CD4-positive, alpha-beta memory T cell (primary cell): ENCODE results near the gene TMX3. TPM values are rescaled to one million over a fixed set of nuclear protein-coding genes. Genes with fewer than 3 reads are reported as not detected.
A peak's percentile ranks its signal among the peaks of the same experiment; 100 is the strongest.

Experiments
- CTCF ChIA-PET: fragments of 350-600 bp; sonication (Branson Sonifier 250); formaldehyde crosslinking; loops from one replicate; lab custom pipeline; 2021; ENCODE audit warnings: inconsistent platforms; ENCODE audit not compliant: partially characterized antibody; lab: Charles Lee
- POLR2A ChIA-PET: fragments of 350-600 bp; sonication (Branson Sonifier 250); formaldehyde crosslinking; loops from one replicate; lab custom pipeline; 2021; ENCODE audit not compliant: partially characterized antibody; lab: Charles Lee
- DNase-seq, 5 donors: peaks; one replicate each; pipeline versions ENCODE4 v3.0.0 to v3.0.0-alpha.2; 2020 to 2022; ENCODE audit warnings: mixed read lengths in 1 of 5
- H3K27ac ChIP-seq: one replicate; pipeline ENCODE4 v1.7.0; 2013; ENCODE audit warnings: low read depth, low read length
- H3K27me3 ChIP-seq: 2 replicates; pipeline ENCODE4 v1.7.0; 2013; ENCODE audit warnings: mild to moderate bottlenecking, low read length, moderate library complexity; ENCODE audit not compliant: insufficient read depth
- H3K36me3 ChIP-seq: 2 replicates; pipeline ENCODE4 v1.7.0; 2013; ENCODE audit warnings: mild to moderate bottlenecking, low read length, moderate library complexity; ENCODE audit not compliant: insufficient read depth
- H3K4me1 ChIP-seq: 2 replicates; pipeline ENCODE4 v1.7.0; 2013; ENCODE audit warnings: mild to moderate bottlenecking, low read length, moderate library complexity; ENCODE audit not compliant: insufficient read depth
- H3K4me3 ChIP-seq, 2 donors: one replicate each; pipeline ENCODE4 v1.7.0; 2013; ENCODE audit warnings: low read length in 2 of 2, mild to moderate bottlenecking in 1 of 2
- H3K9me3 ChIP-seq, 2 donors: one replicate each; pipeline ENCODE4 v1.7.0; 2013; ENCODE audit warnings: low read length in 2 of 2, control low read depth in 1 of 2; ENCODE audit not compliant: control insufficient read depth in 1 of 2
- H3K27ac Mint-ChIP-seq, 7 donors: one replicate each; pipeline ENCODE4 v1.8.0; 2020 to 2021; ENCODE audit warnings: mixed read lengths in 7 of 7, mild to moderate bottlenecking in 6 of 7, inconsistent platforms in 3 of 7, moderate library complexity in 3 of 7
- H3K27me3 Mint-ChIP-seq, 2 donors: one replicate each; pipeline ENCODE4 v1.8.0; 2020 to 2021; ENCODE audit warnings: mixed read lengths in 2 of 2
- H3K36me3 Mint-ChIP-seq, 2 donors: one replicate each; pipeline ENCODE4 v1.8.0; 2020 to 2021; ENCODE audit warnings: mixed read lengths in 2 of 2, inconsistent platforms in 1 of 2, mild to moderate bottlenecking in 1 of 2
- H3K4me1 Mint-ChIP-seq, 4 donors: one replicate each; pipeline ENCODE4 v1.8.0; 2020 to 2021; ENCODE audit warnings: mixed read lengths in 4 of 4, mild to moderate bottlenecking in 1 of 4
- H3K4me3 Mint-ChIP-seq, 8 donors: one replicate each; pipeline ENCODE4 v1.8.0; 2020 to 2021; ENCODE audit warnings: mixed read lengths in 8 of 8, mild to moderate bottlenecking in 7 of 8, moderate library complexity in 6 of 8, inconsistent platforms in 3 of 8
- H3K9me3 Mint-ChIP-seq, 8 donors: one replicate each; pipeline ENCODE4 v1.8.0; 2020 to 2021; ENCODE audit warnings: mixed read lengths in 8 of 8, mild to moderate bottlenecking in 5 of 8, inconsistent platforms in 3 of 8, moderate library complexity in 1 of 8
- intact Hi-C: fragments of 100-400 bp; cut with micrococcal nuclease; formaldehyde crosslinking; loops from one replicate; pipeline ENCODE4 v1.15.1; 2023
- polyA plus RNA-seq, 2 donors: library from polyadenylated mRNA; unstranded; fragments of 300-500 nt; fragmentation: Illumina TruSeq; gene quantifications; one replicate each; pipeline ENCODE4 v1.2.3, GENCODE V29; 2021
- total RNA-seq, 2 experiments: library from RNA; stranded (reverse); gene quantifications; one replicate each; pipeline ENCODE4 v1.2.3, GENCODE V29; 2021

The TMX3 gene
- total RNA-seq (10 to 100 TPM; 67.1 to 73.6 TPM), polyA plus RNA-seq (10 to 100 TPM; 19.2 to 20.4 TPM)

- Mint-ChIP-seq H3K36me3 (peaks cover 22 to 45% of the 10 kb centered on the region in 2 donors), H3K9me3 (no peaks in the 10 kb centered on the region), H3K4me3 (peak within 1 kb of the TSS; percentile 95 to 100 (median 100)), H3K4me1 (peaks cover 32 to 48% (median 38%) of the 10 kb centered on the region in 4 donors), H3K27me3 (no peaks in the 10 kb centered on the region), H3K27ac (peak within 1 kb of the TSS; percentile 79 to 99 (median 97))
- Histone ChIP-seq H3K9me3 (no peaks in the 10 kb centered on the region), H3K4me1 (peaks cover 37% of the 10 kb centered on the region), H3K4me3 (peak within 1 kb of the TSS; percentile 74 to 77), H3K27me3 (no peaks in the 10 kb centered on the region), H3K36me3 (peaks cover 10% of the 10 kb centered on the region), H3K27ac (peak within 1 kb of the TSS; percentile 73)
- intact Hi-C loops: loop anchor here (1.0 to 10.0 kb wide), 4 partner anchors 1199 to 1490 kb away; partner anchors contain the start of genes DSEL and RTTN
- DNase-seq: peak; percentile 89 to 92 (median 91)
- POLR2A ChIA-PET: interaction anchor here (0.9 to 1.3 kb wide), 3 partner anchors 9 to 1491 kb away, joined by 3 to 7 read pairs (median 3); partner anchors contain the start of gene RTTN
- CTCF ChIA-PET: interaction anchor here (1.1 to 1.6 kb wide), 2 partner anchors 1371 to 1490 kb away, joined by 3 to 4 read pairs; partner anchors contain the start of gene RTTN
Measured at GRCh38 chr18:68714712-68715496, at the start of gene TMX3. TSS of gene TMX3 (minus strand) at chr18:68715108. CDS start at chr18:68714981, 127 bp downstream.

- no peak overlapping the region for H3K4me3 Mint-ChIP-seq
- Histone ChIP-seq H3K4me3 (no peak overlapping the region), H3K9me3 (no peaks in the 10 kb centered on the region), H3K36me3 (no peaks in the 10 kb centered on the region), H3K4me1 (no peaks in the 10 kb centered on the region), H3K27me3 (no peaks in the 10 kb centered on the region), H3K27ac (no peak overlapping the region)
- ChIA-PET POLR2A (no interaction called here), CTCF (no interaction called here)
- H3K9me3 Mint-ChIP-seq: peaks cover 0 to 6% (median 3%) of the 10 kb centered on the region in 8 donors
- H3K27ac Mint-ChIP-seq: peak overlapping the region in 1 of 7 donors; percentile 26
- peaks cover 0 to 1% of the 10 kb centered on the region in 2 donors for H3K27me3 Mint-ChIP-seq
- intact Hi-C loops: no loop called here
- DNase-seq: no peak
- no peaks in the 10 kb centered on the region for H3K4me1 Mint-ChIP-seq
- H3K36me3 Mint-ChIP-seq: no peaks in the 10 kb centered on the region
Measured at GRCh38 chr18:68764016-68764415, 49.1 kb upstream of the TMX3 start.

GRCh38 chr18:68763083-68763482, 48.2 kb upstream of the TMX3 start:
- H3K27me3 Mint-ChIP-seq: peaks cover 0 to 1% of the 10 kb centered on the region in 2 donors
- Histone ChIP-seq H3K27me3 (no peaks in the 10 kb centered on the region), H3K4me3 (no peak overlapping the region), H3K36me3 (no peaks in the 10 kb centered on the region), H3K4me1 (no peaks in the 10 kb centered on the region), H3K27ac (no peak overlapping the region), H3K9me3 (no peaks in the 10 kb centered on the region)
- ChIA-PET POLR2A (no interaction called here), CTCF (no interaction called here)
- no peak for DNase-seq
- H3K4me1 Mint-ChIP-seq: no peaks in the 10 kb centered on the region
- H3K36me3 Mint-ChIP-seq: no peaks in the 10 kb centered on the region
- no peak overlapping the region for H3K27ac Mint-ChIP-seq
- H3K9me3 Mint-ChIP-seq: peaks cover 0 to 10% (median 4%) of the 10 kb centered on the region in 8 donors
- intact Hi-C loops: no loop called here
- no peak overlapping the region for H3K4me3 Mint-ChIP-seq

GRCh38 chr18:68759308-68759707, 44.4 kb upstream of the TMX3 start:
- Histone ChIP-seq H3K36me3 (no peaks in the 10 kb centered on the region), H3K27ac (no peak overlapping the region), H3K4me3 (no peak overlapping the region), H3K27me3 (no peaks in the 10 kb centered on the region), H3K9me3 (no peaks in the 10 kb centered on the region), H3K4me1 (no peaks in the 10 kb centered on the region)
- Mint-ChIP-seq H3K27me3 (peaks cover 0 to 1% of the 10 kb centered on the region in 2 donors), H3K4me3 (no peak overlapping the region), H3K4me1 (no peaks in the 10 kb centered on the region), H3K27ac (no peak overlapping the region), H3K36me3 (no peaks in the 10 kb centered on the region), H3K9me3 (peaks cover 0 to 10% (median 4%) of the 10 kb centered on the region in 8 donors)
- intact Hi-C loops: no loop called here
- ChIA-PET CTCF (no interaction called here), POLR2A (no interaction called here)
- DNase-seq: no peak

GRCh38 chr18:68757126-68757525, 42.2 kb upstream of the TMX3 start:
- Histone ChIP-seq H3K4me1 (no peaks in the 10 kb centered on the region), H3K36me3 (no peaks in the 10 kb centered on the region), H3K4me3 (no peak overlapping the region), H3K9me3 (no peaks in the 10 kb centered on the region), H3K27ac (no peak overlapping the region), H3K27me3 (no peaks in the 10 kb centered on the region)
- DNase-seq: no peak
- ChIA-PET POLR2A (no interaction called here), CTCF (no interaction called here)
- Mint-ChIP-seq H3K4me3 (no peak overlapping the region), H3K27me3 (peaks cover 0 to 1% of the 10 kb centered on the region in 2 donors), H3K4me1 (no peaks in the 10 kb centered on the region), H3K9me3 (peaks cover 0 to 10% (median 4%) of the 10 kb centered on the region in 8 donors), H3K36me3 (peaks cover 0 to 4% of the 10 kb centered on the region in 2 donors), H3K27ac (no peak overlapping the region)
- intact Hi-C loops: no loop called here

- Histone ChIP-seq H3K36me3 (no peaks in the 10 kb centered on the region), H3K9me3 (no peaks in the 10 kb centered on the region), H3K27ac (no peak overlapping the region), H3K4me3 (no peak overlapping the region), H3K27me3 (no peaks in the 10 kb centered on the region), H3K4me1 (no peaks in the 10 kb centered on the region)
- no peak overlapping the region for H3K4me3 Mint-ChIP-seq
- no peak overlapping the region for H3K27ac Mint-ChIP-seq
- no peak for DNase-seq
- POLR2A ChIA-PET: no interaction called here
- CTCF ChIA-PET: no interaction called here
- no peaks in the 10 kb centered on the region for H3K9me3 Mint-ChIP-seq
- H3K4me1 Mint-ChIP-seq: no peaks in the 10 kb centered on the region
- intact Hi-C loops: no loop called here
- no peaks in the 10 kb centered on the region for H3K36me3 Mint-ChIP-seq
- no peaks in the 10 kb centered on the region for H3K27me3 Mint-ChIP-seq
Measured at GRCh38 chr18:68742206-68742605, 27.3 kb upstream of the TMX3 start.

- H3K27ac Mint-ChIP-seq: no peak overlapping the region
- no peaks in the 10 kb centered on the region for H3K9me3 ChIP-seq
- intact Hi-C loops: no loop called here
- ChIA-PET CTCF (no interaction called here), POLR2A (no interaction called here)
- H3K4me3 ChIP-seq: no peak overlapping the region
- no peaks in the 10 kb centered on the region for H3K36me3 ChIP-seq
- H3K27me3 Mint-ChIP-seq: no peaks in the 10 kb centered on the region
- no peaks in the 10 kb centered on the region for H3K9me3 Mint-ChIP-seq
- no peak overlapping the region for H3K4me3 Mint-ChIP-seq
- no peaks in the 10 kb centered on the region for H3K36me3 Mint-ChIP-seq
- DNase-seq: no peak
- H3K4me1 Mint-ChIP-seq: no peaks in the 10 kb centered on the region
- no peaks in the 10 kb centered on the region for H3K4me1 ChIP-seq
- no peaks in the 10 kb centered on the region for H3K27me3 ChIP-seq
- H3K27ac ChIP-seq: no peak overlapping the region
Measured at GRCh38 chr18:68740966-68741365, 26.1 kb upstream of the TMX3 start.
